ENCODE measurements around the gene PSTPIP1. TPM values are rescaled to one million over a fixed set of nuclear protein-coding genes. Genes with fewer than 3 reads are reported as not detected.
A peak's percentile ranks its signal among the peaks of the same experiment; 100 is the strongest.

Gene PSTPIP1
- total and polyA plus RNA-seq, 2 of the 13 experiments (the other 11 are each of a cell fraction or from before 2014, with no cell fraction given): 4.4 to 8.7 TPM

DNA sequence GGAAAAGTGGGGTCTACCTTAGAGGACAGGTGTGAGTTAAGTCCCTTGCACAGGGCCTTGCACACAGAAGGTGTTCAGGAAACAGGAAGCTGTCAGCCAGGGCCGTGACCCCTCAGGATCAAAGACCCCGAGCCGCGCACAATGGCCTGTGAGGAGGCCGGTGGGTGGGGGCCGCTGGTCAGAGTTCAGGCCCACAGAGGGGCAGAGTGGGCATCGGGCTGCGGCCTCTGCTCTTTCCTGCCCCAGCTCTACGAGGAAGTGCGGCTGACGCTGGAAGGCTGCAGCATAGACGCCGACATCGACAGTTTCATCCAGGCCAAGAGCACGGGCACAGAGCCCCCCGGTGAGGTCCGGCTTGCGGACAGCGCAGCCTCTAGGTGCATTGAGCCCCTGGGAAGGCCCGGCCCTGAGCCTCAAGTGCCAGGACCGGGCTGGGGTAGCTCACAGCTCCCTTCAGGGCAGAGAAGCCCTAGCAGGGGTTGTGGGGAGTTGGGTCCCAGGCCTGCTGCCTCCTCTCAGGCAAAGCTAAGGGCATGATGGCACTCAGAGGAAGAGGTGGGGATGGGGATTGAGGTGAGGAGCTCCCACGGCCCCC is 37.2 kb downstream of the PSTPIP1 start (continued):
- peak; percentile 61 for TF ChIP-seq ZMYM4 (CRISPR knock-in tag; IDR thresholded peaks at IDR 0.05)
- TF ChIP-seq TSC22D2 (CRISPR knock-in tag; IDR thresholded peaks at IDR 0.05; ENCODE audit: borderline replicate concordance): 0 out of 2 replicates have a peak, but pooled peaks have one; percentile 29
- peak; percentile 77; the same call in 1 of the 2 replicates for TF ChIP-seq ARNT2 (CRISPR knock-in tag; IDR thresholded peaks at IDR 0.05; ENCODE audit: low read depth)
- peak; percentile 80; the same call in 1 of the 2 replicates for TF ChIP-seq ZSCAN21 (CRISPR knock-in tag; IDR thresholded peaks at IDR 0.05; ENCODE audit: borderline replicate concordance)
- peak; percentile 66 for TF ChIP-seq AGO1 (IDR thresholded peaks at IDR 0.05; ENCODE audit: low read depth, low read length, poor library complexity, severe bottlenecking)
- no peak for TF ChIP-seq JUNB (CRISPR knock-in tag; IDR thresholded peaks at IDR 0.05; ENCODE audit: borderline replicate concordance)
- peak; percentile 45; the same call in 1 of the 2 replicates for TF ChIP-seq TARDBP (CRISPR knock-in tag; IDR thresholded peaks at IDR 0.05)
- no peak for TF ChIP-seq PAF1 (CRISPR knock-in tag; IDR thresholded peaks at IDR 0.05)
- TF ChIP-seq, protein P1, sequence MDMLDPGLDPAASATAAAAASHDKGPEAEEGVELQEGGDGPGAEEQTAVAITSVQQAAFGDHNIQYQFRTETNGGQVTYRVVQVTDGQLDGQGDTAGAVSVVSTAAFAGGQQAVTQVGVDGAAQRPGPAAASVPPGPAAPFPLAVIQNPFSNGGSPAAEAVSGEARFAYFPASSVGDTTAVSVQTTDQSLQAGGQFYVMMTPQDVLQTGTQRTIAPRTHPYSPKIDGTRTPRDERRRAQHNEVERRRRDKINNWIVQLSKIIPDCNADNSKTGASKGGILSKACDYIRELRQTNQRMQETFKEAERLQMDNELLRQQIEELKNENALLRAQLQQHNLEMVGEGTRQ (IDR thresholded peaks at IDR 0.05; ENCODE audit: low read depth, low read length): no peak
- TF ChIP-seq, protein P1 (CRISPR knock-in tag; IDR thresholded peaks at IDR 0.05; ENCODE audit: borderline replicate concordance): no peak
- no peak for TF ChIP-seq TBL1XR1 (IDR thresholded peaks at IDR 0.05; ENCODE audit: borderline replicate concordance, low read length, partially characterized antibody)
- 0 out of 2 replicates have a peak, but pooled peaks have one; percentile 40 for TF ChIP-seq ZNF230 (CRISPR knock-in tag; IDR thresholded peaks at IDR 0.05)
- no peak; the same call in 1 of the 2 replicates for TF ChIP-seq SIN3B (IDR thresholded peaks at IDR 0.05; ENCODE audit: low read length)
- no peak for TF ChIP-seq SIX4 (CRISPR knock-in tag; IDR thresholded peaks at IDR 0.05)
- peak; percentile 71 for TF ChIP-seq CREM (IDR thresholded peaks at IDR 0.05)
- no peak for TF ChIP-seq CREM (CRISPR knock-in tag; IDR thresholded peaks at IDR 0.05)
- TF ChIP-seq SALL2 (CRISPR knock-in tag; IDR thresholded peaks at IDR 0.05): no peak
- no peak for TF ChIP-seq ZNF17 (CRISPR knock-in tag; IDR thresholded peaks at IDR 0.05)
- TF ChIP-seq NONO (IDR thresholded peaks at IDR 0.05): no peak
- TF ChIP-seq NONO (CRISPR knock-in tag; conservative IDR thresholded peaks at IDR 0.05): peak; percentile 70
- TF ChIP-seq ZSCAN20 (CRISPR knock-in tag; IDR thresholded peaks at IDR 0.05; ENCODE audit: borderline replicate concordance): no peak
- TF ChIP-seq FOXA3 (CRISPR knock-in tag; IDR thresholded peaks at IDR 0.05): peak; percentile 51
- peak; percentile 52; the same call in 1 of the 2 replicates for TF ChIP-seq POLR2G (IDR thresholded peaks at IDR 0.05; ENCODE audit: low read depth, low read length)
- TF ChIP-seq ATF7-NPFF (CRISPR knock-in tag; IDR thresholded peaks at IDR 0.05; ENCODE audit: low read depth): no peak
- TF ChIP-seq SIN3A (IDR thresholded peaks at IDR 0.05; ENCODE audit: borderline replicate concordance, low read depth, low read length): 0 out of 2 replicates have a peak, but pooled peaks have one; percentile 18
- TF ChIP-seq DDIT3 (CRISPR knock-in tag; IDR thresholded peaks at IDR 0.05): no peak
- peak; percentile 47; the same call in 1 of the 2 replicates for TF ChIP-seq ZNF292 (CRISPR knock-in tag; IDR thresholded peaks at IDR 0.05; ENCODE audit: borderline replicate concordance, low read depth)
- 0 out of 4 replicates have a peak, but pooled peaks of 1 of the 2 experiments have one; percentile 16 for TF ChIP-seq KLF16 (CRISPR knock-in tag; IDR thresholded peaks at IDR 0.05)
- TF ChIP-seq MED8 (CRISPR knock-in tag; IDR thresholded peaks at IDR 0.05; ENCODE audit: insufficient replicate concordance): peak; percentile 68

Measured in HepG2 (cell line).